ENCODE results near the gene KRTAP1-3.
"Not testable (repeated sequence)": the region's sequence is repeated elsewhere in the genome, so short reads cannot be mapped to it uniquely, and the experiment has no call there.

KRTAP1-3 gene

DNA sequence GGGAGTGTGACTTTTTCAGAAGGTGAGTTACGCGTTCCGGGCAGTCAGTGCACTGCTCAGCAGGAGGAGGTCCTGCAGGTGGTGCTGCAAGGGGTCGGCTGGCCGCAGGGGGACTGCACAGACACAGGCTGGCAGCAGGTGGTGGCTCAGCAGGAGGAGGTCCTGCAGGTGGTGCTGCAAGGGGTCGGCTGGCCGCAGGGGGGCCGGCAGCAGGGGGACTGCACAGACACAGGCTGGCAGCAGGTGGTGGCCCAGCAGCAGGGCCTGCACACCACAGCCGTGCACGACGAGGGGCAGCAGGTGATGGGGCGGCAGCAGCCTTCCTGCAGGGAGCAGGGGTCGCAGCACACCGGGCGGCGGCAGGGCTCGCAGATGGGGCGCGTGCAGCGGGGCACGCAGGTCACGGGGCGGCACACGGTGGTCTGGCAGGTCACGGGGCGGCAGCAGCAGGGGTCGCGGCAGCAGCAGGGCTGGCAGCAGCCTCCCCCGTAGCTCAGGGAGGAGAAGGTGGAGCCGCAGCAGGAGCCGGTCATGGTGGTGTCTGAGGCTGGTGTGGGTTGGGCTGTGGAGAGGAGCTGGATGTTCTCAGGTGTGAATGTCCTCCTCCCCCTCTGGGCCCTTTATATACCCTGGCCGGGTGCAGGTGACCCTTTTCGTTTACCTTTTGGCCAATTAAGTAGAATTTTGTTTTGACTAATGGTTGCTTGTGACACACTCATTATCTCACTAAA is 12.2 kb upstream of the KRTAP1-3 start, which contains the start of gene KRTAP2-1:
KRTAP2-1 (minus strand) TSS at position 582 of the 731 bp plus-strand sequence; CDS start at position 533, 49 bp downstream.
- H3K4me3 ChIP-seq (ENCODE audit: low read depth, low read length), result not testable (repeated sequence)
- Histone ChIP-seq H2AK5ac (ENCODE audit: low read length) (peak within 1 kb of the TSS; percentile 54), H3K14ac (ENCODE audit: low read length) (peak within 1 kb of the TSS; percentile 66)

DNA sequence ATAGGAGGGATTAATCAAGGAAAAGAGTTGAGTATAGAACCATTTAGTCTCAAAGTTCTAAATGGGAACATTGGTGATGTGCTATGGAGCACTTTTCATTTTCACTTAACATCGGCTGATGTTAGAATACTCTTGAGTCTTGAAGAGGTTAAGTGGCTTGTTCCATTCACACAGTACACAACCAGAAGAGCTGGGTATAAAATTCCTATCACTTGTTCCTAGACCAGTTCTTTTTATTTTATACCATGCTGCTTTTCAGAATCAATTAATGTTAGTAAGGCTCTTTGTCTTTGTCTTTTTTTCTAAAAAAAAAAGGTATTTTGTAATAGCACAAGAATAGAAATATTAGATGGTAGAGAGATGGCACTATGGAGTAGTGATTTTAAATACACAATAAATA is 8.3 kb upstream of the KRTAP1-3 start:
- no CpG with 5 or more reads among the region's 1 CpG for WGBS (ENCODE audit: extremely low coverage, insufficient coverage, insufficient read length)
- Histone ChIP-seq H2AFZ (ENCODE audit: insufficient read depth, low read length, poor library complexity) (no peak overlapping the region), H3K36me3 (ENCODE audit: control insufficient read depth in 1 of 2, insufficient read depth in 2 of 2, low read length in 2 of 2) (no peaks in the 10 kb centered on the region), H3K79me2 (ENCODE audit: control insufficient read depth, insufficient read depth, low read length, poor library complexity) (no peaks in the 10 kb centered on the region), H3K27me3 (ENCODE audit: insufficient read depth, low read length) (no peaks in the 10 kb centered on the region), H2BK120ac (ENCODE audit: insufficient read depth, low read length, poor library complexity) (no peak overlapping the region), H2AK5ac (ENCODE audit: low read length) (no peak overlapping the region), H3K9me3 (ENCODE audit: insufficient read depth, low read depth, low read length) (no peaks in the 10 kb centered on the region), H3K4me1 (ENCODE audit: control insufficient read depth in 1 of 2, insufficient read depth in 2 of 2, low read length in 2 of 2) (peaks cover under 1 to 1% of the 10 kb centered on the region in 2 experiments), H3K18ac (ENCODE audit: low read length) (no peak overlapping the region), H4K12ac (ENCODE audit: low read depth, low read length) (no peak overlapping the region), H3K9ac (ENCODE audit: low read length) (no peak overlapping the region), H3K23ac (ENCODE audit: low read length) (no peak overlapping the region), H3K4me2 (ENCODE audit: low read length) (no peak overlapping the region), H3K4ac (ENCODE audit: low read depth, low read length) (no peak overlapping the region), H3K14ac (ENCODE audit: low read length) (no peak overlapping the region), H3K79me1 (ENCODE audit: low read length) (peaks cover 3% of the 10 kb centered on the region), H3K27ac (ENCODE audit: low read depth, low read length) (no peak overlapping the region), H2BK5ac (ENCODE audit: low read depth, low read length, poor library complexity) (no peak overlapping the region), H4K8ac (ENCODE audit: low read depth, low read length) (no peak overlapping the region), H4K91ac (ENCODE audit: low read depth, low read length) (no peak overlapping the region), H2BK12ac (ENCODE audit: low read length) (no peak overlapping the region), H3K4me3 (ENCODE audit: low read depth, low read length) (no peak overlapping the region)
- no peak for DNase-seq

More for the DNA sequence above, 12.2 kb upstream of the KRTAP1-3 start, which contains the start of gene KRTAP2-1:
- peak within 1 kb of the TSS; percentile 84 for H2BK120ac ChIP-seq (ENCODE audit: insufficient read depth, low read length, poor library complexity)
- H3K9ac ChIP-seq (ENCODE audit: low read length); H3K9me3 ChIP-seq (ENCODE audit: insufficient read depth, low read depth, low read length); H4K12ac ChIP-seq (ENCODE audit: low read depth, low read length); H3K4me1 ChIP-seq (ENCODE audit: control insufficient read depth in 1 of 2, insufficient read depth in 2 of 2, low read length in 2 of 2); H3K23ac ChIP-seq (ENCODE audit: low read length); H2AFZ ChIP-seq (ENCODE audit: insufficient read depth, low read length, poor library complexity); H3K79me1 ChIP-seq (ENCODE audit: low read length); H3K79me2 ChIP-seq (ENCODE audit: control insufficient read depth, insufficient read depth, low read length, poor library complexity); H3K4me2 ChIP-seq (ENCODE audit: low read length); H3K36me3 ChIP-seq (ENCODE audit: control insufficient read depth in 1 of 2, insufficient read depth in 2 of 2, low read length in 2 of 2); DNase-seq; H3K27me3 ChIP-seq (ENCODE audit: insufficient read depth, low read length): not testable (repeated sequence)
- peak within 1 kb of the TSS; percentile 84 for H2BK5ac ChIP-seq (ENCODE audit: low read depth, low read length, poor library complexity)
- peak within 1 kb of the TSS; percentile 72 for H4K91ac ChIP-seq (ENCODE audit: low read depth, low read length)
- H4K8ac ChIP-seq (ENCODE audit: low read depth, low read length), result peak within 1 kb of the TSS; percentile 23
- H3K27ac ChIP-seq (ENCODE audit: low read depth, low read length), result peak within 1 kb of the TSS; percentile 81
- H2BK12ac ChIP-seq (ENCODE audit: low read length), result peak within 1 kb of the TSS; percentile 88
- peak within 1 kb of the TSS; percentile 57 for H3K18ac ChIP-seq (ENCODE audit: low read length)
- no CpG with 5 or more reads among the region's 33 CpGs for WGBS (ENCODE audit: extremely low coverage, insufficient coverage, insufficient read length)
- H3K4ac ChIP-seq (ENCODE audit: low read depth, low read length), result peak within 1 kb of the TSS; percentile 52

DNA sequence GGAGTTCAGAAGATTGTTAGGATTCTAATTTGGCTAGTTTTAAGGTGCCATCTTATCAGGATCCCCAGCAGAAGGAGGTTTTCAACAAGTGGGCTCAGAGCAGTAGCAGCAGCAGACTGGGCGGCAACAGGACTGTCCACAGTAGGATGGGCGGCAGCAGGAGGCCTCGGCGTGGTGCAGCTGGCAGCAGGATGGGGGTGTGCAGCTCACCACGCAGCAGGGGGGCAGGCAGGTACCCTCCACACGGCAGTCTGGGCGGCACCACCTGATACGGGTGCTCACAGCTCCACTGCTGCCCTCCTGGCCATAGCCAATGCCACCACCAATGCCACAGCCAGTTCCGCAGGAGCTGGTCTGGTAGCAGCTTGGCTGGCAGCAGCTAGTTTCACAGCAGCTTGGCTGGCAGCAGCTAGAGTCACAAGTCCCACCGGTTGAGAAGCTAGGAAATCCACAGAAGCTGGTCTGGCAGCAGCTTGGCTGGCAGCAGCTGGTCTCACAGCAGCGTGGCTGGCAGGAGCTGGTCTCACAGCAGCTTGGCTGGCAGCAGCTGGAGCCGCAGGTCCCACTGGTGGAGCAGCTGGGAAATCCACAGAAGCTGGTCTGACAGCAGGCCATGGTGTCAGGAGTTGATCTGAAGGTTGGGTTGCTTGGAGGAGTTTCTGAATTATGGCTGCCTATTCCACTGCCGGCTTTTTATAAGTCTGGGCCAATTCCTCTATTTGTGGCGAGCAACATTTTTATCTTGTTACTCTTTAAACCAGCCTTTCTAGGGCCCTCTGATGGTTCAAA is 6.3 kb upstream of the KRTAP1-3 start, which contains the start of gene KRTAP1-1:
KRTAP1-1 (minus strand) TSS at position 668 of the 789 bp plus-strand sequence; CDS start at position 615, 53 bp downstream.
- not testable (repeated sequence) for H3K4me1 ChIP-seq (ENCODE audit: control insufficient read depth in 1 of 2, insufficient read depth in 2 of 2, low read length in 2 of 2); H3K4ac ChIP-seq (ENCODE audit: low read depth, low read length); H3K9ac ChIP-seq (ENCODE audit: low read length); H3K9me3 ChIP-seq (ENCODE audit: insufficient read depth, low read depth, low read length); H3K14ac ChIP-seq (ENCODE audit: low read length); H3K27ac ChIP-seq (ENCODE audit: low read depth, low read length); H2AK5ac ChIP-seq (ENCODE audit: low read length); H4K91ac ChIP-seq (ENCODE audit: low read depth, low read length); H4K12ac ChIP-seq (ENCODE audit: low read depth, low read length); H3K79me1 ChIP-seq (ENCODE audit: low read length); H2BK120ac ChIP-seq (ENCODE audit: insufficient read depth, low read length, poor library complexity); H2AFZ ChIP-seq (ENCODE audit: insufficient read depth, low read length, poor library complexity); H3K79me2 ChIP-seq (ENCODE audit: control insufficient read depth, insufficient read depth, low read length, poor library complexity); H3K4me2 ChIP-seq (ENCODE audit: low read length); H2BK5ac ChIP-seq (ENCODE audit: low read depth, low read length, poor library complexity); H3K18ac ChIP-seq (ENCODE audit: low read length); H3K23ac ChIP-seq (ENCODE audit: low read length); H2BK12ac ChIP-seq (ENCODE audit: low read length); H4K8ac ChIP-seq (ENCODE audit: low read depth, low read length); DNase-seq; H3K27me3 ChIP-seq (ENCODE audit: insufficient read depth, low read length); H3K36me3 ChIP-seq (ENCODE audit: control insufficient read depth in 1 of 2, insufficient read depth in 2 of 2, low read length in 2 of 2); H3K4me3 ChIP-seq (ENCODE audit: low read depth, low read length)
- no CpG with 5 or more reads among the region's 14 CpGs for WGBS (ENCODE audit: extremely low coverage, insufficient coverage, insufficient read length)

DNA sequence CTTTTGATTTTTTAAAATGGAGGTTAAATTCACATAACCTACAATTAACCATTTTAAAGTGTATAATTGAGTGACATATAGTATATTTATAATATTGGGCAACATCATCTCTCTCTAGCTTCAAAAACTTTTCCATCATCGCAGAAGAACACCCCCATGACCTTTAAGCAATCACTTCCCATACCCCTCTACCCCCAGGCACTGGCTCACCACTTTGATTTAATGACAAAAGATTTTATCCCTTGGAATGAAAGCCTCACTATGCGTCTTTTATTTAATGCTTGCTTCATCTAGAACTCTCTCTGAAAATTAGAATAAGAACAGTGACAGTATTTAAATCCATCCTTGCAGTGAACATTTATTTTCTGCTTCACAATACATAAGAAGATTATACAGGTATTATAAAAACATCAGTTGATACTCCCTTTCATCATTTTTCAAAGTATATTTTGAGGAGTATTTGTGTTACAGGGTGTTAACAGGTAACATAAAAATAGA is 3.2 kb upstream of the KRTAP1-3 start:
- Histone ChIP-seq H4K91ac (ENCODE audit: low read depth, low read length) (no peak overlapping the region), H2BK5ac (ENCODE audit: low read depth, low read length, poor library complexity) (no peak overlapping the region), H2BK120ac (ENCODE audit: insufficient read depth, low read length, poor library complexity) (no peak overlapping the region), H3K9ac (ENCODE audit: low read length) (no peak overlapping the region), H3K14ac (ENCODE audit: low read length) (no peak overlapping the region), H3K79me1 (ENCODE audit: low read length) (no peaks in the 10 kb centered on the region), H4K12ac (ENCODE audit: low read depth, low read length) (no peak overlapping the region), H3K4me1 (ENCODE audit: control insufficient read depth in 1 of 2, insufficient read depth in 2 of 2, low read length in 2 of 2) (no peaks in the 10 kb centered on the region), H3K23ac (ENCODE audit: low read length) (no peak overlapping the region), H3K36me3 (ENCODE audit: control insufficient read depth in 1 of 2, insufficient read depth in 2 of 2, low read length in 2 of 2) (no peaks in the 10 kb centered on the region), H3K18ac (ENCODE audit: low read length) (no peak overlapping the region), H3K27me3 (ENCODE audit: insufficient read depth, low read length) (no peaks in the 10 kb centered on the region), H3K79me2 (ENCODE audit: control insufficient read depth, insufficient read depth, low read length, poor library complexity) (no peaks in the 10 kb centered on the region), H3K4me3 (ENCODE audit: low read depth, low read length) (no peak overlapping the region), H2BK12ac (ENCODE audit: low read length) (no peak overlapping the region), H3K9me3 (ENCODE audit: insufficient read depth, low read depth, low read length) (no peaks in the 10 kb centered on the region), H2AK5ac (ENCODE audit: low read length) (no peak overlapping the region), H2AFZ (ENCODE audit: insufficient read depth, low read length, poor library complexity) (no peak overlapping the region), H3K27ac (ENCODE audit: low read depth, low read length) (no peak overlapping the region), H3K4me2 (ENCODE audit: low read length) (no peak overlapping the region), H4K8ac (ENCODE audit: low read depth, low read length) (no peak overlapping the region), H3K4ac (ENCODE audit: low read depth, low read length) (no peak overlapping the region)
- no CpG with 5 or more reads among the region's 2 CpGs for WGBS (ENCODE audit: extremely low coverage, insufficient coverage, insufficient read length)
- DNase-seq, result no peak
